GM18520 (cell line): ENCODE measurements around the gene NECAP2.
"Not testable (repeated sequence)": the region's sequence is repeated elsewhere in the genome, so short reads cannot be mapped to it uniquely, and the experiment has no call there.

Experiments used
- ATAC-seq: cut with Tn5 transposase; IDR thresholded peaks from one replicate; pipeline ENCODE4 v1.9.1; 2021; ENCODE audit not compliant: unreplicated experiment

The NECAP2 gene

GRCh38 chr1:16425125-16426025 lies 15.1 kb upstream of the NECAP2 start:
- no peak for ATAC-seq

- no peak for ATAC-seq
These were observed 9.9 kb upstream of the NECAP2 start for GRCh38 chr1:16430606-16431005.

DNA sequence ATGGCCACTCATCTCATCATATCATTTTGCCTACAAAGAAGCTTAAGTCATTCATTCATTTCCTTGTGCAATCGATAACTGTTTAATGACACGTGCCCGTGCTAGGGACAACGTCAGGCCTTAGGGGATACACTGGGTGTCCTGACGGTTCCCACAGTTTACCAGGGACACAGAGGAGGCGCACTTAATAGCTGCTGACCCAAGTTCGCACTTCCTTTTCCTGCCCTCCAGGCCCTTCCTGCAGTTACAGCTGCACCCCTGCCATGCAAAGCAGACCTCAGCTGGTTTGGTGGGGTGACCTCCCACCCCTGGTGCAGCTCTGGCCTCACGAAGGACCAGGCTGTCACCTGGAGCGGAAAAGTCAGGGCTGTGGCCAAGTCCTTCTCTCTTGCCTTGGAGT lies 7.5 kb upstream of the NECAP2 start:
- ATAC-seq, result no peak

DNA sequence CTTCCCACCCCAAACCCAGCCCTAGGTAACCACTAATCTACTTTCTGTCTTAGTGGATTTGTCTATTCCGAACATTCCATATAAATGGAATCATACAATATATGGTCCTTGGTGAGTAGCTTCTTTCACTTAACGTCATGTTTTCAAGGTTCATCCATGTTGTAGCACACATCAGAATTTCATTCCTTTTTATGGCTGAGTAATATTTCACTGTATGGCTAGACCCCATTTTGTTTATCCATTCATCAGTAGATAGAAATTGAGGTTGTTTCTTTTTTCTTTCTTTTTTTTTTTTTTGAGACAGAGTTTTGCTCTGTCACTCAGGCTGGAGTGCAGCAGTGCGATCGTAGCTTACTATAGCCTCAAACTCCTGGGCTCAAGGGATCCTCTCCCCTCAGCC lies 6.5 kb upstream of the NECAP2 start:
- ATAC-seq, result no peak

DNA sequence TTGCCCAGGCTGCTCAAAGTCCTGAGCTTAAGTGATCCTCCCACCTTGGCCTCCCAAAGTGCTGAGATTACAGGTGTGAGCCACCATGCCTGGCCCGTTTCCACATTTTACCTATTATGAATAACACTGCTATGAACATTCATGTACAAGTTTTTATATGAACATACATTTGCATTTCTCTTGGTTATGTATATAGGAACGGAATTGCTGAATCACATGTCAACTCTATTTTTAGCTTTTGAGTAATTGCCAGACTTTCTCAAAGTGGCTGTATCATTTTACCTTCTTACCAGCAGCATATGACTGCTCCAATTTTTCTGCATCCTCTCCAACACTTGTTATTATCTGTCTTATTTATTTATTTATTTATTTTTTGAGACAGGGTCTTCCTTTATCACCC lies 6.0 kb upstream of the NECAP2 start:
- ATAC-seq, result no peak

DNA sequence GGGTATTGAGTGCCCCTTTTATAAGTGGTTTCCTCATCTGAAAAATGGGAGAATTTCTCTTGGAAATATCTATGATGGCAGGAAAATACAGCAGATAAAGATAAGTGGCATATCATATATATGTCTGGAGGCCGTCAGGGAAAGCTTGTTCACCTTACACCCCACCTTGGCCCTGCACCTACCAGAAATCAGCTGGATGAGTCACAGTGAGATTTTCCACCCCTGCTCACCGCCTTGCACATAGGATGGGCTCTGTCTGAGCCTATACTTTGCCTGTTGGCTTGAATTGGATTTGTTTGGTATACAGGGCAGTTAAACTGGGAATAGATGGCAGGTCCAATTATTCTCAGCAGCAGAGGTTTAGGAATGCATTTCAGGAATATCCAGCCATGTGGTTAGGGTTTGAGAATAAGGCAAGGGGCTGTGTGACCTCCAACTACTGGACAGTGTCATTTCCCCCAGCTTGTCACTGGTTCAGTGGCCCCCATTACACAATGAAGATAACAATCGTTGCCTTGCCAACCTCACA lies 3.5 kb upstream of the NECAP2 start, which contains the start of gene SPATA21:
TSS of gene SPATA21 (minus strand) at position 479 of the 529 bp plus-strand sequence. CDS start 6,053 bp downstream, outside the sequence.
- no peak for ATAC-seq

- no peak for ATAC-seq
These were observed 2.0 kb upstream of the NECAP2 start for GRCh38 chr1:16438516-16438915.

DNA sequence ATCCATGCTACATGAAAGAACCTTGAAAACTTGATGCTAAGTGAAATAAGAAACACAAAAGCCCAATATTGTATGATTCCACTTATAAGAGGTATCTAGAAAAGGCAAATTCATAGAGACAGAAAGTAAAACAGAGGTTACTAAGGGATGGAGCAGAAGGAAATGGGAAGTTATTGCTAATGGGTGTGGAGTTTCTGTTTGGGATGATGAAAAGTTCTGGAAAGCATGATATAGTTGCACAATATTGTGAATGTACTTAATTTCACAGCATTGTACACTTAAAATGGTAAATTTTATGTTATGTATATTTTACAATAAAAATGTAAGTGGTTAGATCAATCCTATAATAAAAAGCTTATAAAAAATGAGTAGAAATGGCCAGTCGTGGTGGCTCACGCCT lies 1.6 kb upstream of the NECAP2 start:
- ATAC-seq, result no peak

GRCh38 chr1:16440131-16440469 lies 424 bp upstream of the NECAP2 start:
- no peak for ATAC-seq

DNA sequence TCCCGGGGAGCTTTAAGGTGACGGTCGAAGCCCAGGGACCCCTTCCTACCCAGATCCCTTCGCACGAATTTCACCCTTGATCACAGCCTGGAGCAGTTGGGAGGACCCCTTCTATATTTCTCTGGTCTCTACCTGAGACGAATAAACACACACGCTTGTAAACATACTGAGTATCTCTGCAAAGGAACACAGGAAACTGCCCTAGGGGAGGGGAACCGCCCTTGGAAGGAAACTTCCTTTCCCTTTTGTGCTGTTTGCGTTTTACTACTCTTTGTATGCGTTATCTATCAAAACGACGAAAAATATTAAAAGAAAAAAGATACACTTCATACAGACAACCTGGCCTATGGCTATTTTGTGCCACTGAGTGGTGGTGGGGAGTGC lies 750 bp downstream of the NECAP2 start:
- ATAC-seq, result no peak

- no peak for ATAC-seq
These were observed 1.7 kb downstream of the NECAP2 start for GRCh38 chr1:16442265-16442664.

DNA sequence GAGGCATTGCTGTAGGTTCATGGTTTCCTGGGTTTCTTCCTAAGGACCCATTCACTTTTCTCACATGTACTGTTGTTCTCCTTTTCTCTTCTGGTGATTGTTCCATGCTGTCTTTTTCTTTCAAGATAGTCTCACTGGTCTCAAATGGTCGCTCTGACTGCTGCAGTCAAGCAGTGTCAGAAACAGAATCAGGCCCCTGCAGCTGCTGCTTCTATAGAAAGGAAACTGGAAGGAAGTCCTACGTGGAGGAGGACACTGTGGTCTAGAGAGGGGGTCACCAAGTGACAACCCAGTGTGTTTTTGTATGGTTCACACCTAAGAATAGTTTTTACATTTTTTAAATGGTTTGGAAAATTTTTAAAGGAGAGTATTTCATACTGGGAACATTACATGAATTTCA lies 2.4 kb downstream of the NECAP2 start:
- no peak for ATAC-seq

GRCh38 chr1:16443975-16444770 lies 3.6 kb downstream of the NECAP2 start:
- ATAC-seq, result no peak

DNA sequence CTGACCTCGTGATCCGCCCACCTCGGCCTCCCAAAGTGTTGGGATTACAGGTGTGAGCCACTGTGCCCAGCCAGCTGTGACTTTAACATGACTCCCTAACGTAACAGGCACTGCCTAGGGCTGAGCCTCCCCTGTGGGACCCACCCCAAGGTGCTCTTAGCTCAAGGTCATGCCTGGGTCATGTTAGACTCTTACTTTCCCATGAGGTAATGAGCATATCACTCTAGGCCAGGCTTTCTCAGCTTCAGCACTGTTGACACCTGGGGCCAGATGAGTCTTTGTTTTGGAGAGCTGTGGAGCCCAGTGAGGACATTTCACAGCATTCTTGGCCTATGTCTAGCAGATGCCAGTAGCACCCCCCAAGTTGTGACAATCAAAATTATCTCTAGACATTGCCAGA lies 4.5 kb downstream of the NECAP2 start:
- no peak for ATAC-seq

GRCh38 chr1:16446116-16446515 lies 5.6 kb downstream of the NECAP2 start:
- no peak for ATAC-seq

GRCh38 chr1:16447641-16448040 lies 7.1 kb downstream of the NECAP2 start:
- ATAC-seq, result no peak

DNA sequence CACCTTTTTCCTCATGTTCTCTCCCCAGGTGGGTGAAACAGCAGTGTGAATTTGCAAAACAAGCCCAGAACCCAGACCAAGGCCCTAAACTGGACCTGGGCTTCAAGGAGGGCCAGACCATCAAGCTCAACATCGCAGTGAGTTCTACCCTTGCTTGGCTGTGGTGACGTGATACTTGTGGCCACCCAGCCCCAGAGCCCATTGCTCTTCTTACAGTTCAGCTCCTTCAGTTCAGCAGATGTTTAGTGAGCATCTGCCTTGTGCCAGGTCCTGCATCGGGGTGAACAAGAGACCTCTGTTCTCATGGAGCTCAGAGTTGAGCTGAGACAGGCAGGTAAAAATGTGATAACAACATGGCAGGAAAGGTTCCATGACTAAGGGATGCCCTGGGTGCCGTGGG lies 8.5 kb downstream of the NECAP2 start:
- ATAC-seq, result no peak

DNA sequence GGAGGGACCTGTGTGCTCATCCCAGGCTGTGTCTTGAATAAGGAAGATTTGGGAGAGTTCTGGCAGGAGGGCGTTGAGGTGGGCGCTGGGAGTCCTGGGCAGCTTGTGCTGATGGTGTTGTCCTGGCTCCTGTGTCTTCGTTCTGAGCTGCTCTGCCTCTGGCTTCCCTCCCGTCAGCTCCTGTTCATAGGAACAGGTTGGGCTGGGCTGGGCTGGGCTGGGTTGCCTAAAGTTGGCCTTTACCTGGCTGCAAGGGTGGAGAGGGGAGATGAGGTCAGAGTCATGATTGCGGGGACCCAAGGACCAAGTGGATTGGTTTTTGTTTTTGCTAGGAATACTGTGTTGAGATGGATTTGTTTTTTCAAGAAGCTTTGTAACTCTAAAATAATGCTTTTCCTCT lies 9.1 kb downstream of the NECAP2 start:
- ATAC-seq, result no peak

DNA sequence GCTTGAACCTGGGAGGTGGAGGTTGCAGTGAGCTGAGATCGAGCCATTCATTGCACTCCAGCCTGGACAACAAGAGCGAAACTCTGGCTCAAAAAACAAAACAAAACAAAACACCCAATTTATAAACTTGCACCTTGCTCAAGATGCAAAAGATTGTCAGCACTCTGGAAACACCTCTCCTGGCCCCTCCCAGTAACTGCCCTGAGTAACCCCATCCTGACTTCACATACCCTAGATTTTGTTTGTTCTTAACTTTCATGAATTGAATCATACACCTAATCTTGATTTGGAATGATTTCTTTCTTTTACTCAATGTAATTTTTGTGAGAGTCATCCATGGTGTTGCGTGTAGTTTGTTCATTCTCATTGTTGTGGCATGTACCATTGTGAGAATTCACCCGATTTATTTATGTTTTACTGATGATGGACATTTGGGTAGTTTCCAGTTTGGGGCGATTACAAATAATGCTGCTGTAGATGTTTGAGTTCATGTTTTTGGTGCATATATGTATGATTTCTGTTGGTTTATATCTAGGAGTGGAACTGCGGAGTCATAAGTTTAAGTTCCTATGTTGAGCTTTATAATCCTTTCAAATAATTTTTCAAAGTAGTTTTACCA lies 10.4 kb downstream of the NECAP2 start:
- no peak for ATAC-seq

- ATAC-seq, result no peak
These were observed 11.5 kb downstream of the NECAP2 start for GRCh38 chr1:16451841-16452528.

- ATAC-seq, result not testable (repeated sequence)
These were observed 14.4 kb downstream of the NECAP2 start for GRCh38 chr1:16454909-16455308.
